ENCODE results near the gene NHERF1. TPM values are rescaled to one million over a fixed set of nuclear protein-coding genes. Genes with fewer than 3 reads are reported as not detected.

NHERF1 gene
- polyA plus RNA-seq, 1 of the 3 experiments (the other 2 are of a cell fraction): 40.1 TPM

DNA sequence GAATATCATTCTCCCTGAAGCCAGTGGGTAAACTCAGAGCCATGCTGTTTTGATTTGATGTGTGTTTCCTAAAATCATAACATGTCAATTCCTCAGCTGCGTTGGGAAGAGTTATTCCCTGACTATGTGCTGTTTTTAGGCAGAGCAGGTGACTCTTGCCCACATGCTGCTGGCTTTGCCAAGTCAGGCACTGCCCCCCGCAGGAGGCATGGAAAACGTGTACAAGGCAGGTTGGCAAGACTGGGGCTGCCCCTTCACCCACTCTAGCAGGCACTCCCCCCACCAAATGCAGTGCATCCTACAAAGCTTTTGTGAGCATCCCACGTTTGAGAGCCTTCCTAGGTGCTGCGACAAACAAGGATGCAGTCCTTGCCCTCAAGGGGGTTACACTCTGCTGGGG lies 66.0 kb downstream of the NHERF1 start:
- H3K4me3 ChIP-seq (ENCODE audit: low read depth in 2 of 2, low read length in 1 of 2): no peak overlapping the region
- DNase-seq: peak; percentile 72
- H3K27me3 ChIP-seq (ENCODE audit: insufficient read depth): no peaks in the 10 kb centered on the region
- no peak overlapping the region for H3K27ac ChIP-seq (ENCODE audit: low read depth in 2 of 2, low read length in 1 of 2)
- TF ChIP-seq SMC3 (IDR thresholded peaks at IDR 0.05; ENCODE audit: low read depth, low read length): peak; percentile 74
- TF ChIP-seq RCOR1 (IDR thresholded peaks at IDR 0.05; ENCODE audit: low read length): no peak
- peak; percentile 78 for TF ChIP-seq RAD21 (IDR thresholded peaks at IDR 0.05; ENCODE audit: low read length)
- TF ChIP-seq, protein P1, sequence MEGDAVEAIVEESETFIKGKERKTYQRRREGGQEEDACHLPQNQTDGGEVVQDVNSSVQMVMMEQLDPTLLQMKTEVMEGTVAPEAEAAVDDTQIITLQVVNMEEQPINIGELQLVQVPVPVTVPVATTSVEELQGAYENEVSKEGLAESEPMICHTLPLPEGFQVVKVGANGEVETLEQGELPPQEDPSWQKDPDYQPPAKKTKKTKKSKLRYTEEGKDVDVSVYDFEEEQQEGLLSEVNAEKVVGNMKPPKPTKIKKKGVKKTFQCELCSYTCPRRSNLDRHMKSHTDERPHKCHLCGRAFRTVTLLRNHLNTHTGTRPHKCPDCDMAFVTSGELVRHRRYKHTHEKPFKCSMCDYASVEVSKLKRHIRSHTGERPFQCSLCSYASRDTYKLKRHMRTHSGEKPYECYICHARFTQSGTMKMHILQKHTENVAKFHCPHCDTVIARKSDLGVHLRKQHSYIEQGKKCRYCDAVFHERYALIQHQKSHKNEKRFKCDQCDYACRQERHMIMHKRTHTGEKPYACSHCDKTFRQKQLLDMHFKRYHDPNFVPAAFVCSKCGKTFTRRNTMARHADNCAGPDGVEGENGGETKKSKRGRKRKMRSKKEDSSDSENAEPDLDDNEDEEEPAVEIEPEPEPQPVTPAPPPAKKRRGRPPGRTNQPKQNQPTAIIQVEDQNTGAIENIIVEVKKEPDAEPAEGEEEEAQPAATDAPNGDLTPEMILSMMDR (IDR thresholded peaks at IDR 0.05): peak; percentile 31
- TF ChIP-seq EP300 (IDR thresholded peaks at IDR 0.05; ENCODE audit: borderline replicate concordance in 1 of 2, low read depth in 1 of 2, low read length in 1 of 2): no peak
- CTCF ChIA-PET: interaction anchor here (0.9 to 98.1 kb wide), 13 partner anchors 8 to 57 kb away, joined by 3 to 3869 read pairs (median 4); partner anchors contain the start of genes FDXR and GRIN2C
- no peaks in the 10 kb centered on the region for H3K79me2 ChIP-seq (ENCODE audit: insufficient read depth)
- H3K9me2 ChIP-seq: no peaks in the 10 kb centered on the region
- no peak overlapping the region for H3K4me2 ChIP-seq
- no peak overlapping the region for H3K9ac ChIP-seq
- H4K20me1 ChIP-seq (ENCODE audit: insufficient read depth): no peaks in the 10 kb centered on the region
- no peak overlapping the region for H2AFZ ChIP-seq (ENCODE audit: low read depth)
- H3K9me3 ChIP-seq: no peaks in the 10 kb centered on the region
- 90% methylated on average over 4 of the region's 5 CpGs for WGBS (ENCODE audit: low lambda C conversion rate)
- POLR2A ChIA-PET: no interaction called here
- H3F3A ChIP-seq (replicated peaks; ENCODE audit: insufficient read depth): no peaks in the 10 kb centered on the region
- peaks cover 0 to 14% of the 10 kb centered on the region in 2 experiments for H3K36me3 ChIP-seq (replicated peaks in 1 of 2; ENCODE audit: control insufficient read depth in 1 of 2, insufficient read depth in 2 of 2, low read length in 1 of 2)
- no peaks in the 10 kb centered on the region; a peak in 1 of 4 replicates for H3K4me1 ChIP-seq (ENCODE audit: control insufficient read depth in 1 of 2, insufficient read depth in 2 of 2, low read depth in 1 of 2, low read length in 1 of 2)

DNA sequence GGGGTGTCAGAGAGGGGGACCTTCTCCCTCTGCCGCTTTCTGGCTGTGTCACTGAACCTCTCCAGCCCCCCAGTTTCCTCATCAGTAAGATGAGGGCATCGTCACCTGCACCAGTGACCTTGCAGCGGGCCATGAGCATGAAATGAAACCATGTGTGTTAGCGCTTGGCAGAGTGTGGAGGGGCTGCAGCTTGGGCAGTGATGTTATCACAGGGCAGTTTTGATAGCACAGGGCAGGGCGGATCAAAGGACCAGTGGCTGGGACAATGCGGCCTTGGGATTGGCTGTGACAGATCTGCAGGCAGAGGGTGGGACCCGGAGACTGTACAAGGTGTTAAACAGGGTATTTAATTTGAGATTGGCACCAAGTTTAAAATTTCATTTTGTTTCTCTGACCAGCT lies 66.6 kb downstream of the NHERF1 start:
- Histone ChIP-seq H3K4me1 (ENCODE audit: control insufficient read depth in 1 of 2, insufficient read depth in 2 of 2, low read depth in 1 of 2, low read length in 1 of 2) (no peaks in the 10 kb centered on the region; a peak in 1 of 4 replicates), H3K27me3 (ENCODE audit: insufficient read depth) (no peaks in the 10 kb centered on the region), H4K20me1 (ENCODE audit: insufficient read depth) (no peaks in the 10 kb centered on the region), H3K9me3 (no peaks in the 10 kb centered on the region), H3K79me2 (ENCODE audit: insufficient read depth) (no peaks in the 10 kb centered on the region), H3K36me3 (replicated peaks in 1 of 2; ENCODE audit: control insufficient read depth in 1 of 2, insufficient read depth in 2 of 2, low read length in 1 of 2) (peaks cover 0 to 21% of the 10 kb centered on the region in 2 experiments), H3K9ac (no peak overlapping the region), H3K9me2 (no peaks in the 10 kb centered on the region), H3K4me3 (ENCODE audit: low read depth in 2 of 2, low read length in 1 of 2) (no peak overlapping the region), H3F3A (replicated peaks; ENCODE audit: insufficient read depth) (no peaks in the 10 kb centered on the region), H2AFZ (ENCODE audit: low read depth) (no peak overlapping the region), H3K4me2 (no peak overlapping the region), H3K27ac (ENCODE audit: low read depth in 2 of 2, low read length in 1 of 2) (no peak overlapping the region)
- CTCF ChIA-PET: interaction anchor here (1.0 to 98.1 kb wide), 10 partner anchors 10 to 70 kb away, joined by 3 to 3869 read pairs (median 4); partner anchors contain the start of genes FDXR and GRIN2C
- TF ChIP-seq GATA2 (CRISPR knock-in tag; IDR thresholded peaks at IDR 0.05) (peak; percentile 47), RFX5 (IDR thresholded peaks at IDR 0.05; ENCODE audit: low read length) (no peak)
- peak; percentile 59 for DNase-seq
- WGBS (ENCODE audit: low lambda C conversion rate): 95% methylated on average over 7 of the region's 7 CpGs
- POLR2A ChIA-PET: no interaction called here

DNA sequence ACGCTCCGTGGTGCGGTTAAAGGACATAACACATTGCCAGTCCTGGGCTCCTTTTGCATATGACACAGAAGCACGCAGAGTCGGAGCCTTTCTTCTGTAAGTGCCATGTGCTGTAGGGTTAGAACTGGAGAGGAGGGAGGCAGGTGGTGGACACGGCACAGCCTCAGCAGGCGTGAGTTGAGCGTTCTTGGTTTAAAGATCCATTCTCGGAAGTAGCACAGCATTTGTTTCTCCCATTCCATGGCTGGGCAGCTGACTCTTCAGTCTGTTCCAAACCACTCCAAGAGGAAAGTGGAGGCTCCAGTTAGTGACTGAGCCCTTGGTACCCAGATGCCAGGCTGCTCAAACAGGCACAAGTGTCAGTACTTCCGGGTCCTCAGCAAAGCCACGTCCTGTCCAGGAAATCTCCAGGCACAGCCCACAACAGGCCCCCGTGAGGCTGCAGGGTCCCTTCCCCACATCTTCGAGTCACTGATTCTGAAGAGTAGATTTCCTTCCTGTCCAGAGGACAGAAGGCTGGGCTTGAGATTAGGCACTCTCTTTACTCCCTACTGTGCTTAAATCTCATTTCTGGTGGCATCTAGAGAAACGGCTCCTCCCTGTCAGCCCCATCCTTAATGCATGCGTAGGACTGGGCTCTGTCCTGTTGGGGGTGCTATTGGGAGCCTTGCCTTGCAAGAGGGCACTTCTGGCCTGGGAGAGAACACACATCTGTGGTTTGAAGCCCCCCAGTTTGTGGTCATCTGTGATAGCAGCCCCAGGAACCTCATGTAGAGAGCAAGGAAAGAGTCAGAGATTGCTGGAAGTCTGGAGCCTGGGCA lies 67.3 kb downstream of the NHERF1 start:
- peaks cover 0 to 25% of the 10 kb centered on the region in 2 experiments for H3K36me3 ChIP-seq (replicated peaks in 1 of 2; ENCODE audit: control insufficient read depth in 1 of 2, insufficient read depth in 2 of 2, low read length in 1 of 2)
- ChIA-PET POLR2A (no interaction called here), CTCF (interaction anchor here (1.2 to 98.1 kb wide), 9 partner anchors 12 to 70 kb away, joined by 3 to 3869 read pairs (median 4); partner anchors contain the start of genes FDXR and GRIN2C)

More for the DNA sequence above, 67.3 kb downstream of the NHERF1 start:
- no peaks in the 10 kb centered on the region for H3K9me2 ChIP-seq
- H3F3A ChIP-seq (replicated peaks; ENCODE audit: insufficient read depth): no peaks in the 10 kb centered on the region
- no peaks in the 10 kb centered on the region for H3K9me3 ChIP-seq
- no peaks in the 10 kb centered on the region for H3K79me2 ChIP-seq (ENCODE audit: insufficient read depth)
- TF ChIP-seq, protein P1 (IDR thresholded peaks at IDR 0.05): peak; percentile 47
- no peak for TF ChIP-seq FOSL2 (IDR thresholded peaks at IDR 0.05; ENCODE audit: borderline replicate concordance, low read depth)
- no peak overlapping the region for H3K4me3 ChIP-seq (ENCODE audit: low read depth in 2 of 2, low read length in 1 of 2)
- H3K9ac ChIP-seq: no peak overlapping the region
- no peak overlapping the region for H3K4me2 ChIP-seq
- no peaks in the 10 kb centered on the region; a peak in 1 of 4 replicates for H3K4me1 ChIP-seq (ENCODE audit: control insufficient read depth in 1 of 2, insufficient read depth in 2 of 2, low read depth in 1 of 2, low read length in 1 of 2)
- H4K20me1 ChIP-seq (ENCODE audit: insufficient read depth): no peaks in the 10 kb centered on the region
- no peak overlapping the region for H3K27ac ChIP-seq (ENCODE audit: low read depth in 2 of 2, low read length in 1 of 2)
- DNase-seq: no peak
- WGBS (ENCODE audit: low lambda C conversion rate): 92% methylated on average over 15 of the region's 15 CpGs
- no peaks in the 10 kb centered on the region for H3K27me3 ChIP-seq (ENCODE audit: insufficient read depth)
- H2AFZ ChIP-seq (ENCODE audit: low read depth): no peak overlapping the region

Data from SK-N-SH (cell line).